Nephron progenitor cell (in vitro differentiated cells): Measurements from ENCODE around the gene PARP8.
"Not testable (repeated sequence)": the region's sequence is repeated elsewhere in the genome, so short reads cannot be mapped to it uniquely, and the experiment has no call there.

Source experiments
- DNase-seq: peaks from one replicate; pipeline ENCODE4 v3.0.0; 2021
- H3K27ac Mint-ChIP-seq: 2 replicates; pipeline ENCODE4 v1.8.0; 2021; ENCODE audit warnings: mild to moderate bottlenecking, moderate library complexity, mixed read lengths
- H3K27me3 Mint-ChIP-seq: 2 replicates; pipeline ENCODE4 v1.8.0; 2021; ENCODE audit warnings: mild to moderate bottlenecking, low read depth, mixed read lengths; ENCODE audit not compliant: poor library complexity
- H3K36me3 Mint-ChIP-seq: 2 replicates; pipeline ENCODE4 v1.8.0; 2021; ENCODE audit warnings: low read depth, mixed read lengths
- H3K4me1 Mint-ChIP-seq: 2 replicates; pipeline ENCODE4 v1.8.0; 2021; ENCODE audit warnings: mixed read lengths
- H3K4me3 Mint-ChIP-seq: 2 replicates; pipeline ENCODE4 v1.8.0; 2021; ENCODE audit warnings: mild to moderate bottlenecking, moderate library complexity, mixed read lengths
- H3K9me3 Mint-ChIP-seq: 2 replicates; pipeline ENCODE4 v1.8.0; 2021; ENCODE audit warnings: mild to moderate bottlenecking, moderate library complexity, mixed read lengths
- CTCF ChIP-seq: fragments of 200-600 bp; sonication (generic); IDR thresholded peaks from 2 replicates; pipeline ENCODE4 v1.5.0; 2021; ENCODE audit warnings: antibody characterized with exemption

The PARP8 gene

GRCh38 chr5:50666261-50667022 is at the start of gene PARP8:
TSS of gene PARP8 (plus strand) at chr5:50666637. CDS start at chr5:50667096, 459 bp downstream.
- Mint-ChIP-seq H3K36me3 (no peaks in the 10 kb centered on the region), H3K4me1 (peaks cover 58% of the 10 kb centered on the region), H3K27me3 (no peaks in the 10 kb centered on the region), H3K9me3 (no peaks in the 10 kb centered on the region), H3K4me3 (peak within 1 kb of the TSS; percentile 99), H3K27ac (peak within 1 kb of the TSS; percentile 95)
- TF ChIP-seq CTCF = no peak
- DNase-seq = peak; percentile 68

DNA sequence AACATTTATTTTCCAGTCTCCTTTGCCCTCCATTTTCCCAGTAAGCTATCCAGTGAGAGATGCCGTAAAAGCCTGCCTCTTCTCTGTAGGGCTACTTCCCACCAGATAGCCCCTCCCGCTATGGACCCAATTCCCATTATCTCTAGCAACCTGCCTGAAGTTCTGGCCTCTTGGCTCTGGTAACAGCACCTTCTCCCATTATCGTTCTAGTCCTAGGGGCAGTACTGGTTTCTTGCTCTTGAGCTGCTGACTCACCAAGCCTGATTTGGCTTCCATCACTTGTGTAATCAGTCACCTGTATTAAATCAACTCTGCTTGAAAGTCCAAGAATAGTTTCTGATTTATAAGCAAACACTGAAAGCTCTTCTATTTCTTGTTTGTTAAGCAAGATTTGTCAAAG is 42.8 kb upstream of the PARP8 start:
- DNase-seq = no peak
- Mint-ChIP-seq H3K9me3 (peaks cover 8% of the 10 kb centered on the region), H3K27me3 (peaks cover 7% of the 10 kb centered on the region), H3K36me3 (no peaks in the 10 kb centered on the region), H3K4me3 (no peak overlapping the region), H3K27ac (no peak overlapping the region), H3K4me1 (no peaks in the 10 kb centered on the region)
- TF ChIP-seq CTCF = no peak

DNA sequence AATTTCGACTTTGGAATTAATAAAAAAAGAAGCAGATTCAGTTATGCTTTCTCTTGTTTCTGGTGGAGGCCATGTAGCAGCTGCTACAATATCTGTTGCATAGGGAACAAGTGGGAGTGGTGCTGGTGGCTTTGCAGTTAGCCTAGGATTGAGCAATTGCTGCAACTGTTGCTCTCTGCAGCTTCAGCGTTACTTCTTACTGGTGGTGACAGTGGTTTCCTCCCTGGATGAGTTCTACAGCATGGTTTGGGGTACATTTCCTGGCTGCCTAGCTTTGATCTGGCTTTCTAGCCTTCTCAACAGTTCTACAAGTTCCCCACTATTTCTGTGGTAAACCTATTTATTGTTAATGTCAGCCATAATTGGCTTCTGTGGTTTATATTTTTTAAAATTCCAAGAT is 31.6 kb upstream of the PARP8 start:
- not testable (repeated sequence) for H3K36me3 Mint-ChIP-seq, H3K4me1 Mint-ChIP-seq
- peaks cover 11% of the 10 kb centered on the region for H3K9me3 Mint-ChIP-seq

DNA sequence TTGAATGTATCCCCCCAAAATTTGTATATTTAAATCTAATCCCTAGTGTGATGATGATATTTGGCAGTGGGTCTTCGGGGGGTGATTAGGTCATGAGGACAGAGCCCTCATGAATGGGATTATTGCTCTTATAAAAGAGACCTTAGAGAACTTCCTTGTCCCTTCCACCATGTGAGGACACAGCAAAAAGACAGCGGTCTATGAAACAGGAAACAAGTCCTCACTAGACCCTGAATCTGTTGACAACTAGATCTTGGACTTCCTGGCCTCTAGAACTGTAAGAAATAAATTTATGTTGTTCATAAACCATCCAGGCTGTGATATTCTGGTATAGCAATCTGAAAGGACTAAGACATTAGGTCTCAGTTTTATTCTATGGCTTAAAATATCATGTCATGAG is 28.9 kb upstream of the PARP8 start:
- H3K27me3 Mint-ChIP-seq, H3K4me3 Mint-ChIP-seq, H3K27ac Mint-ChIP-seq, H3K4me1 Mint-ChIP-seq, H3K36me3 Mint-ChIP-seq, DNase-seq, H3K9me3 Mint-ChIP-seq: not testable (repeated sequence)

More for the DNA sequence above, 31.6 kb upstream of the PARP8 start:
- H3K27ac Mint-ChIP-seq, DNase-seq, H3K4me3 Mint-ChIP-seq, H3K27me3 Mint-ChIP-seq: not testable (repeated sequence)

DNA sequence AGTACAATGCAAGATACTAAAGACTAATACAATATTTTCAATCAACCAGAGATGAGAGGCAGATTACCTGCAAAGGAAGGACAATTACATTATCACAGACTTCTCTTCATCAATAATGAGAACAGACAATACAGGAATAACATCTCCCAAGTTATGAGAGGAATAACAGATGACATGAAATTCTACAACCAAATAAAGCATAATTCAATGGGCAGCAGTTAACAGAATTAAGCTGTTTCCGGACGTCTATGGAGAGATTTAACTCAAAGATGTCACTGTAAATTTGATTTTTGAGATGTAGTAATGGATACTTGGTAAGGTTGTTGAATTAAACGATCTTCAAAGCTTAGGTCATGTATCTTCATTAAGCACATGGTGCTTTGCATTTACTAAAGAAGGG is 19.8 kb upstream of the PARP8 start:
- H3K27ac Mint-ChIP-seq = peak overlapping the region; percentile 41
- no peaks in the 10 kb centered on the region for H3K9me3 Mint-ChIP-seq
- peaks cover 41% of the 10 kb centered on the region for H3K4me1 Mint-ChIP-seq
- no peak for DNase-seq
- no peak for TF ChIP-seq CTCF
- H3K4me3 Mint-ChIP-seq = no peak overlapping the region
- H3K36me3 Mint-ChIP-seq = no peaks in the 10 kb centered on the region
- no peaks in the 10 kb centered on the region for H3K27me3 Mint-ChIP-seq

DNA sequence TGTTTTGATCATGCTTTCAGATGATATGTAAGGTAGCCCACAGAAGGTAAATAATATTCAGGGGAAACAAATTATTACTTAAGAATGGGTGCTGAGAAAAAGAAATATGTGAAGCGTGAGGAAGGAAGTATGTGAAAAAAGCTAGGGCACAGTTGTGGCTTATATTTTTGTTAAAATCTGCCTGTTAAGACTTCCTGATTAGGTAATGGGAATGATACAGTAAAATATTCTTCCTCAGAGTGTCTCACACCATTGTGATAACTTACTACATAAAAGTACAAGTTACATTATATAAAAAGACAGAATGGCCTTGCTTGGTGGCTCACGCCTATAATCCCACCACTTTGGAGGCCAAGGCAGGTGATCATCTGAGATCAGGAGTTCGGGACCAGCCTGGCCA is 18.7 kb upstream of the PARP8 start:
- Mint-ChIP-seq H3K27me3 (no peaks in the 10 kb centered on the region), H3K27ac (peak overlapping the region; percentile 93), H3K36me3 (no peaks in the 10 kb centered on the region), H3K4me3 (no peak overlapping the region), H3K9me3 (no peaks in the 10 kb centered on the region), H3K4me1 (peaks cover 41% of the 10 kb centered on the region)
- DNase-seq = no peak
- TF ChIP-seq CTCF = no peak

DNA sequence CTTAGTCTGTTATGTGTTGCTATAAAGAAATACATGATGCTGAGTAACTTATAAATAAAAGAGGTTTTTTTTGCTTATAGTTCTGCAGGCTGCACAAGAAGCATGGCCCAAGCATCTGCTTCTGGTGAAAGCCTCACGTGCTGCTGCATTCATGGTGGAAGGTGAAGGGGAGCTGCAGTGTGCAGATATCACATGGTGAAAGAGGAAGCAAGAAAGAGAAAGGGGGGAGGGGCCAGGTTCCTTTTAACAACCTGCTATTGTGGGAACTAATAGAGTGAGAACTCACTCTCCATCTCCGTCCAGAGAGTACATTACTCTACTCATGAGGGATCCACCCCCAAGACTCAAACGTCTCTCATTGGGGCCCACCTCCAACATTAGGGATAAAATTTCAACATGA is 12.5 kb upstream of the PARP8 start:
- H3K27ac Mint-ChIP-seq = no peak overlapping the region
- no peak for TF ChIP-seq CTCF
- H3K4me1 Mint-ChIP-seq = peaks cover 55% of the 10 kb centered on the region
- H3K9me3 Mint-ChIP-seq = peaks cover 5% of the 10 kb centered on the region
- no peak for DNase-seq
- no peaks in the 10 kb centered on the region for H3K36me3 Mint-ChIP-seq
- no peak overlapping the region for H3K4me3 Mint-ChIP-seq
- no peaks in the 10 kb centered on the region for H3K27me3 Mint-ChIP-seq
